Lower lobe of right lung (tissue), 2 donors: ENCODE results near the gene HLA-DRA. TPM values are rescaled to one million over a fixed set of nuclear protein-coding genes. Genes with fewer than 3 reads are reported as not detected.

ENCODE experiments used
- ATAC-seq, 2 donors: fragments of 200-7000 bp; cut with Tn5 transposase; one replicate each; pipeline ENCODE4 v1.9.1; 2020 to 2022; ENCODE audit warnings: mild to moderate bottlenecking in 2 of 2, moderate library complexity in 2 of 2
- DNase-seq: peaks from one replicate; pipeline ENCODE4 v3.0.0-alpha.2; 2020
- H3K27ac ChIP-seq: fragments of 200-600 bp; one replicate; pipeline ENCODE4 v1.8.0; 2022
- H3K27me3 ChIP-seq: fragments of 200-600 bp; one replicate; pipeline ENCODE4 v1.8.0; 2022; ENCODE audit warnings: low read depth
- H3K36me3 ChIP-seq: fragments of 200-600 bp; one replicate; pipeline ENCODE4 v1.8.0; 2022; ENCODE audit warnings: mild to moderate bottlenecking
- H3K4me1 ChIP-seq: fragments of 200-600 bp; one replicate; pipeline ENCODE4 v1.8.0; 2022
- H3K4me3 ChIP-seq: fragments of 200-600 bp; one replicate; pipeline ENCODE4 v1.8.0; 2022; ENCODE audit warnings: mild to moderate bottlenecking
- H3K9me3 ChIP-seq: fragments of 200-600 bp; one replicate; pipeline ENCODE4 v1.8.0; 2022
- intact Hi-C: fragments of 100-400 bp; cut with DNase I; formaldehyde crosslinking; loops from one replicate; pipeline ENCODE4 v1.11.0; 2022
- total RNA-seq: library from RNA; stranded (reverse); fragmentation: NEBNext Ultra II Directional; extraction: Animal tissue kit (Norgen Biotek cat#: 25700); gene quantifications from one replicate; pipeline ENCODE4 v1.2.1, GENCODE V29; 2021
- TF ChIP-seq, protein P1 (sequence below): fragments of 200-600 bp; IDR thresholded peaks from one replicate; pipeline ENCODE4 v1.8.0; 2022; ENCODE audit warnings: antibody characterized with exemption, mild to moderate bottlenecking
- donor health status: DM: no; HTN: yes; CAD: no; lungs with severe emphysema.

The HLA-DRA gene
- total RNA-seq, 1 donor from 2014 or later = 2,056 TPM

DNA sequence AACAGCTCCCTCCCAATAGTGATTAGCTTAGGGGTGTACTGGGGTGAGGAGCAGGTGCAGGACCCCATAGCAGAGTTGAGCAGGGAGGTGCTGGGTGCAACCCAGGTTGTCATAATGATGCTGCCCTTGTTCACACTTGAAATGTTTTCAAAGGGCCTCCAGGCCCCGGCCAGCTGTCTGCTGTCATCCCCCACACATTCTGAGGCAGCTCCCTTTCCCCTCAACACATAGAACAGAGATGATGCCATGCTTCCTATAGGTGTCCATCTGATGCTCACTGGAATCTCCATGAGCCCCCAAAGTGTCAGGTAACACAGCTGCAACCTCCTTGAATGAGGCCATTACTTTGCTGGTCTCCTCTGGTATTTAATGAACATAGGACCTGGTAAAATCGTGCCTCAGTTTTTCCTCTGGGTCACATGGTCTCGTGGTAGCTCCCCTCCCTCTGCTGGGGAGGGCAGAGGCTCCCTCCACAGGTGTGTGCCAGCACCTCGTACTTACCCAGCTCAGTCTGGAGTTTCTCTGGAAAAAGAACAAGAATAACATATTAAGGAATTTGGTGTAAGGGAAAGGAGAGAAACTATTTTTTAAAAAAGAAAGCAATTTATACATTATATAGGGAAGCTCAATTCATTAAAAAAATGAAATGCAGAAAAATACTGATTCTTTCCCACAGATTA is 38.3 kb upstream of the HLA-DRA start:
- no peaks in the 10 kb centered on the region for H3K36me3 ChIP-seq
- intact Hi-C loops = no loop called here
- H3K4me1 ChIP-seq = no peaks in the 10 kb centered on the region
- no peak overlapping the region for H3K27ac ChIP-seq
- TF ChIP-seq, protein P1, sequence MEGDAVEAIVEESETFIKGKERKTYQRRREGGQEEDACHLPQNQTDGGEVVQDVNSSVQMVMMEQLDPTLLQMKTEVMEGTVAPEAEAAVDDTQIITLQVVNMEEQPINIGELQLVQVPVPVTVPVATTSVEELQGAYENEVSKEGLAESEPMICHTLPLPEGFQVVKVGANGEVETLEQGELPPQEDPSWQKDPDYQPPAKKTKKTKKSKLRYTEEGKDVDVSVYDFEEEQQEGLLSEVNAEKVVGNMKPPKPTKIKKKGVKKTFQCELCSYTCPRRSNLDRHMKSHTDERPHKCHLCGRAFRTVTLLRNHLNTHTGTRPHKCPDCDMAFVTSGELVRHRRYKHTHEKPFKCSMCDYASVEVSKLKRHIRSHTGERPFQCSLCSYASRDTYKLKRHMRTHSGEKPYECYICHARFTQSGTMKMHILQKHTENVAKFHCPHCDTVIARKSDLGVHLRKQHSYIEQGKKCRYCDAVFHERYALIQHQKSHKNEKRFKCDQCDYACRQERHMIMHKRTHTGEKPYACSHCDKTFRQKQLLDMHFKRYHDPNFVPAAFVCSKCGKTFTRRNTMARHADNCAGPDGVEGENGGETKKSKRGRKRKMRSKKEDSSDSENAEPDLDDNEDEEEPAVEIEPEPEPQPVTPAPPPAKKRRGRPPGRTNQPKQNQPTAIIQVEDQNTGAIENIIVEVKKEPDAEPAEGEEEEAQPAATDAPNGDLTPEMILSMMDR = no peak
- peaks cover 22% of the 10 kb centered on the region for H3K27me3 ChIP-seq
- ATAC-seq (no peak), DNase-seq (no peak)
- no peaks in the 10 kb centered on the region for H3K9me3 ChIP-seq
- no peak overlapping the region for H3K4me3 ChIP-seq

DNA sequence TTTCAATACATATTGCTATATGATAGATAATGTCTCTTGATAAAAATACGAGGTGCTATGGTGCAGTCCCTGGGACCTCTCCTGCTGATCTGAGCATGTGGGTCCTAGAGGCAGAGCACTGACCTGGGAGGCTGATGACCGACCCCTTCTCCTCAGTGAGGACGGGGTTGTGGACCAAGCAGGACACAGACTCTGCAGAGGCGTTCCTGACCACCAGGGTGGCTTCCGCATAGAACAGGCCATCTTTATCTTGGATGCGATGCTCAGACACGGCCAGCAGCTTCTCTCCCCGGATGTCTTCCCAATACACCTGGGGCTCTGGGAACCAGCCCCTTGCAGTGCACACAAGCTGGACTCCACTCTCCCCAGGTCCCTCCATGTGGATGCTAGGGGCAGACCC is 36.9 kb upstream of the HLA-DRA start:
- no peak for ATAC-seq
- TF ChIP-seq, protein P1 = no peak
- Histone ChIP-seq H3K4me3 (no peak overlapping the region), H3K27me3 (peaks cover 30% of the 10 kb centered on the region), H3K4me1 (no peaks in the 10 kb centered on the region), H3K27ac (no peak overlapping the region), H3K9me3 (no peaks in the 10 kb centered on the region), H3K36me3 (no peaks in the 10 kb centered on the region)
- no peak for DNase-seq
- intact Hi-C loops = no loop called here

DNA sequence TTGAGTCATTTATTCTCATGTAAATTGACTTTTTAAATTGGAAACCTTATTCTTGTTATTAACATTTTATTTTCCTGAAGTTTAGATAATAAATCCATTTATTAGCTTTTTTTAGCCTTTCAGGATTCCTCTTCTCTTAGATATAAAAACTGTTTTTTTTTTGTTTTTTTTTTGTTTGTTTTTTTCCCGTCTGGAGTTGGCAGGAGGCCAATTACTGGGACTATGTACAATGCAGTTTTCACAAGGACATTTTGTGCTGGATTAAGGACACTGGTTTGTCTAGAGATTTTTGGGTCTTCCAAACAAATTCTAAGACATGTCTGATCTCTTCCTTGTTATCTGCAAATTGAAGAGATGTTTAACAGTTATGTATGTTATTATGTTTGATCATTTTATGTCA is 34.0 kb upstream of the HLA-DRA start:
- no peak overlapping the region for H3K4me3 ChIP-seq
- peaks cover 35% of the 10 kb centered on the region for H3K27me3 ChIP-seq
- TF ChIP-seq, protein P1 = no peak
- DNase-seq (no peak), ATAC-seq (no peak)
- H3K4me1 ChIP-seq = no peaks in the 10 kb centered on the region
- intact Hi-C loops = no loop called here
- no peaks in the 10 kb centered on the region for H3K9me3 ChIP-seq
- H3K27ac ChIP-seq = no peak overlapping the region
- no peaks in the 10 kb centered on the region for H3K36me3 ChIP-seq

DNA sequence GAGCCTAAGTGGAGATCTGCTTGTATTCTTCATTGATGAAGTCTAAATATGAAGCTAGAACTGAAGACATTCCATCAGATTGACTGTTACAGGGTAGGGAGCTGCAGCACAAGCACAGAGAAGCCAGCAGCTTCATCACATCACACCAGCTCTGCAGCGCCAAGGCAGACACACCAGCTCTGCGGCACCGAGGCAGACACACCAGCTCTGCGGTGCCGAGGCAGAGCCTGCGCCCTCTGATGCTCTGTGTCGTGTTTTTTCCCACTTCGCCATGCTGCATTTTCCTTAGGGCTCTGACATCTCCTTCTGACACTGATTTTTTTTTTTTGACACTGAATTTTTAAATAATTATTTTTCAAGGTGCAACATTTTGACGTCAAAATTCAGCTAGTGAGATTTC is 33.5 kb upstream of the HLA-DRA start:
- Histone ChIP-seq H3K4me3 (no peak overlapping the region), H3K36me3 (no peaks in the 10 kb centered on the region), H3K27me3 (peaks cover 35% of the 10 kb centered on the region), H3K27ac (no peak overlapping the region), H3K4me1 (no peaks in the 10 kb centered on the region), H3K9me3 (no peaks in the 10 kb centered on the region)
- intact Hi-C loops = no loop called here
- TF ChIP-seq, protein P1 = no peak
- DNase-seq (no peak), ATAC-seq (no peak)

DNA sequence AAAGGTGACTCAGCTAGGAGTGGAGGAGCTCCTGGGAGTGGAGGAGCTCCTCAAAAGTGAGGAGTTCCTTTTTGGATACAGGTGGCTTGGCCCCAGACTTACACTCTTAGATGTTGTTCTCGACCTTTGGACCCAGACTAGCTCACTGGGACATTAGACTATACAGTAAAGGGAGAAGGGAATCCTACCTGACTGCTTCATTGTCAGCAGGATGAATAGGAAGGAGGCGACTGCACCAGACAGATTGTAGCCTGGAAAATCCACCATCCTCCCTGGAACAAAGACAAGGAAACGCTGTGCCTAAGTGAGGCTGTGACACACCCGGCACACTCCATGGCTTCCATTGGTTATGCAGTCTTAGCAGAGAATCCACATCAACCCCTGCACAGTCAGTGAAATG is 32.8 kb upstream of the HLA-DRA start, which contains the start of gene BTNL2:
TSS of gene BTNL2 (minus strand) at position 325 of the 400 bp plus-strand sequence. CDS start at position 267, 58 bp downstream.
- H3K36me3 ChIP-seq = no peaks in the 10 kb centered on the region
- H3K4me3 ChIP-seq = no peak within 1 kb of the TSS
- peaks cover 35% of the 10 kb centered on the region for H3K27me3 ChIP-seq
- H3K27ac ChIP-seq = no peak within 1 kb of the TSS
- intact Hi-C loops = no loop called here
- DNase-seq = no peak
- no peaks in the 10 kb centered on the region for H3K4me1 ChIP-seq
- H3K9me3 ChIP-seq = no peaks in the 10 kb centered on the region
- no peak for ATAC-seq
- TF ChIP-seq, protein P1 = no peak
